SK-N-SH treated with all-trans-retinoic acid at 6 μM for 48 hours (cell line): ENCODE measurements around the gene SCARB2.

Experiments used
- ATAC-seq: fragments of 200-7000 bp; cut with Tn5 transposase; 3 replicates; pipeline ENCODE4 v1.9.1; 2020; ENCODE audit warnings: mild to moderate bottlenecking, moderate library complexity
- ARNTL ChIP-seq: fragments of 450-650 bp; formaldehyde crosslinking; IDR thresholded peaks from 2 replicates; pipeline ENCODE4 v1.5.0; 2020; ENCODE audit warnings: low read depth, mild to moderate bottlenecking, moderate library complexity, borderline replicate concordance
- BACH2 ChIP-seq: fragments of 250-450 bp; sonication (Bioruptor Pico); IDR thresholded peaks from 2 replicates; pipeline ENCODE4 v1.9.0; 2021; ENCODE audit warnings: mild to moderate bottlenecking, borderline replicate concordance
- CREB5 ChIP-seq: fragments of 250-450 bp; sonication (Bioruptor Pico); IDR thresholded peaks from 2 replicates; pipeline ENCODE4 v1.5.1; 2020; ENCODE audit warnings: low read depth, mild to moderate bottlenecking, moderate library complexity
- CSDC2 ChIP-seq: fragments of 250-450 bp; sonication (Bioruptor Pico); IDR thresholded peaks from 2 replicates; pipeline ENCODE4 v1.5.0; 2020; ENCODE audit warnings: mild to moderate bottlenecking, moderate library complexity
- ESRRG ChIP-seq: fragments of 250-450 bp; sonication (Bioruptor Pico); IDR thresholded peaks from 2 replicates; pipeline ENCODE4 v1.6.1; 2021; ENCODE audit warnings: mild to moderate bottlenecking
- GLIS3 ChIP-seq: fragments of 250-450 bp; sonication (Bioruptor Pico); IDR thresholded peaks from 2 replicates; pipeline ENCODE4 v1.5.0; 2020; ENCODE audit warnings: mild to moderate bottlenecking, moderate library complexity
- ISL1 ChIP-seq: fragments of 250-450 bp; sonication (Bioruptor Pico); IDR thresholded peaks from 2 replicates; pipeline ENCODE4 v2.1.2; 2022; ENCODE audit warnings: mild to moderate bottlenecking, moderate library complexity
- OSR1 ChIP-seq: fragments of 250-450 bp; sonication (Bioruptor Pico); IDR thresholded peaks from 2 replicates; pipeline ENCODE4 v1.8.0; 2022; ENCODE audit warnings: moderate library complexity, mild to moderate bottlenecking, inconsistent platforms
- POU6F1 ChIP-seq: fragments of 250-450 bp; sonication (Bioruptor Pico); IDR thresholded peaks from 2 replicates; pipeline ENCODE4 v1.8.0; 2021; ENCODE audit warnings: low read depth, mild to moderate bottlenecking, moderate library complexity, borderline replicate concordance
- PPARA ChIP-seq: fragments of 250-450 bp; sonication (Bioruptor Pico); IDR thresholded peaks from 2 replicates; pipeline ENCODE4 v1.5.0; 2020; ENCODE audit warnings: mild to moderate bottlenecking, borderline replicate concordance
- SNAI2 ChIP-seq: fragments of 250-450 bp; sonication (Bioruptor Pico); IDR thresholded peaks from 2 replicates; pipeline ENCODE4 v1.5.0; 2020; ENCODE audit warnings: mild to moderate bottlenecking, moderate library complexity
- TCF4 ChIP-seq: fragments of 250-450 bp; sonication (Bioruptor Pico); IDR thresholded peaks from 2 replicates; pipeline ENCODE4 v1.8.0; 2021; ENCODE audit warnings: mild to moderate bottlenecking, moderate library complexity, borderline replicate concordance
- TOX ChIP-seq: fragments of 250-450 bp; sonication (Bioruptor Pico); IDR thresholded peaks from 2 replicates; pipeline ENCODE4 v1.8.0; 2021; ENCODE audit warnings: mild to moderate bottlenecking, moderate library complexity, borderline replicate concordance
- ZFP3 ChIP-seq: fragments of 250-450 bp; sonication (Bioruptor Pico); IDR thresholded peaks from 2 replicates; pipeline ENCODE4 v1.5.0; 2020; ENCODE audit warnings: mild to moderate bottlenecking, moderate library complexity
- ZFP30 ChIP-seq: fragments of 450-650 bp; formaldehyde crosslinking; IDR thresholded peaks from 2 replicates; pipeline ENCODE4 v1.5.0; 2022; ENCODE audit warnings: mild to moderate bottlenecking, moderate library complexity
- ZNF565 ChIP-seq: fragments of 450-650 bp; formaldehyde crosslinking; conservative IDR thresholded peaks from 2 replicates; pipeline ENCODE4 v1.5.0; 2020; ENCODE audit warnings: low read depth, mild to moderate bottlenecking, moderate library complexity
- ZNF70 ChIP-seq: fragments of 450-650 bp; formaldehyde crosslinking; IDR thresholded peaks from 2 replicates; pipeline ENCODE4 v1.5.0; 2020; ENCODE audit warnings: mild to moderate bottlenecking, moderate library complexity
- ZNF8 ChIP-seq: fragments of 450-650 bp; formaldehyde crosslinking; IDR thresholded peaks from 2 replicates; pipeline ENCODE4 v1.5.0; 2020; ENCODE audit warnings: mild to moderate bottlenecking, moderate library complexity
- TF ChIP-seq, protein P1 (sequence below): fragments of 250-450 bp; sonication (Bioruptor Pico); IDR thresholded peaks from 2 replicates; pipeline ENCODE4 v1.5.1; 2021; ENCODE audit warnings: mild to moderate bottlenecking, moderate library complexity
- TF ChIP-seq, protein P2 (sequence below): fragments of 250-450 bp; sonication (Bioruptor Pico); IDR thresholded peaks from 2 replicates; pipeline ENCODE4 v1.5.0; 2020; ENCODE audit warnings: mild to moderate bottlenecking, moderate library complexity
- TF ChIP-seq, protein P3 (sequence below): fragments of 250-450 bp; sonication (Bioruptor Pico); IDR thresholded peaks from 2 replicates; pipeline ENCODE4 v1.8.0; 2020; ENCODE audit warnings: mild to moderate bottlenecking, moderate library complexity, borderline replicate concordance

The SCARB2 gene

GRCh38 chr4:76233529-76233928 lies 19.9 kb upstream of the SCARB2 start:
- ATAC-seq = peak; percentile 78
- TF ChIP-seq TCF4 (CRISPR knock-in tag) (no peak), GLIS3 (no peak), ZFP30 (CRISPR knock-in tag) (no peak), ZNF8 (CRISPR knock-in tag) (no peak), CREB5 (no peak), ZFP3 (CRISPR knock-in tag) (no peak), CSDC2 (CRISPR knock-in tag) (no peak), ISL1 (CRISPR knock-in tag) (no peak), ARNTL (CRISPR knock-in tag) (no peak), TOX (CRISPR knock-in tag) (no peak), PPARA (CRISPR knock-in tag) (no peak), POU6F1 (CRISPR knock-in tag) (no peak), ZNF565 (CRISPR knock-in tag) (no peak)
- TF ChIP-seq, protein P1, sequence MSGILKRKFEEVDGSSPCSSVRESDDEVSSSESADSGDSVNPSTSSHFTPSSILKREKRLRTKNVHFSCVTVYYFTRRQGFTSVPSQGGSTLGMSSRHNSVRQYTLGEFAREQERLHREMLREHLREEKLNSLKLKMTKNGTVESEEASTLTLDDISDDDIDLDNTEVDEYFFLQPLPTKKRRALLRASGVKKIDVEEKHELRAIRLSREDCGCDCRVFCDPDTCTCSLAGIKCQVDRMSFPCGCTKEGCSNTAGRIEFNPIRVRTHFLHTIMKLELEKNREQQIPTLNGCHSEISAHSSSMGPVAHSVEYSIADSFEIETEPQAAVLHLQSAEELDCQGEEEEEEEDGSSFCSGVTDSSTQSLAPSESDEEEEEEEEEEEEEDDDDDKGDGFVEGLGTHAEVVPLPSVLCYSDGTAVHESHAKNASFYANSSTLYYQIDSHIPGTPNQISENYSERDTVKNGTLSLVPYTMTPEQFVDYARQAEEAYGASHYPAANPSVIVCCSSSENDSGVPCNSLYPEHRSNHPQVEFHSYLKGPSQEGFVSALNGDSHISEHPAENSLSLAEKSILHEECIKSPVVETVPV (CRISPR knock-in tag) = no peak
- TF ChIP-seq, all 23 proteins: peak for 0

DNA sequence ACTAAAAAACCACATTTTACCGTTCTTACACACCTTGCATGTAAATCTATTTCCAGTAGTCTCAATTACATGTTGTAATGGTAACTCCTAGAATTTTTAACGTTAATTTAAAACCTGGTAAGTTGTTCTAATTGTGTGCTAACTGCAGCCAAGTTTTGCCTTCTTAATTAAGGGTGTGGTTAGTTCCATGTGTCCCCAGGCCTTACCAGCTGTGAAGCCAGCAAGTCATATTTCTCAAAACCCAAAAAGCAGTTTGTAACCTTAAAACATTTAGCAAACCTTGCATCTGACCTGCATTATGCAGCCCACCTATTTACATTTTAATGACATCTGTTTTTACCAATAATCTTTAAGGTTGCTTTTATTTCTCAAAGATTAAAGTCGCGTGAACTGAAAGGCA lies 19.5 kb upstream of the SCARB2 start:
- ATAC-seq = no peak
- TF ChIP-seq PPARA (CRISPR knock-in tag) (no peak), SNAI2 (CRISPR knock-in tag) (no peak), BACH2 (no peak)
- TF ChIP-seq, protein P2, sequence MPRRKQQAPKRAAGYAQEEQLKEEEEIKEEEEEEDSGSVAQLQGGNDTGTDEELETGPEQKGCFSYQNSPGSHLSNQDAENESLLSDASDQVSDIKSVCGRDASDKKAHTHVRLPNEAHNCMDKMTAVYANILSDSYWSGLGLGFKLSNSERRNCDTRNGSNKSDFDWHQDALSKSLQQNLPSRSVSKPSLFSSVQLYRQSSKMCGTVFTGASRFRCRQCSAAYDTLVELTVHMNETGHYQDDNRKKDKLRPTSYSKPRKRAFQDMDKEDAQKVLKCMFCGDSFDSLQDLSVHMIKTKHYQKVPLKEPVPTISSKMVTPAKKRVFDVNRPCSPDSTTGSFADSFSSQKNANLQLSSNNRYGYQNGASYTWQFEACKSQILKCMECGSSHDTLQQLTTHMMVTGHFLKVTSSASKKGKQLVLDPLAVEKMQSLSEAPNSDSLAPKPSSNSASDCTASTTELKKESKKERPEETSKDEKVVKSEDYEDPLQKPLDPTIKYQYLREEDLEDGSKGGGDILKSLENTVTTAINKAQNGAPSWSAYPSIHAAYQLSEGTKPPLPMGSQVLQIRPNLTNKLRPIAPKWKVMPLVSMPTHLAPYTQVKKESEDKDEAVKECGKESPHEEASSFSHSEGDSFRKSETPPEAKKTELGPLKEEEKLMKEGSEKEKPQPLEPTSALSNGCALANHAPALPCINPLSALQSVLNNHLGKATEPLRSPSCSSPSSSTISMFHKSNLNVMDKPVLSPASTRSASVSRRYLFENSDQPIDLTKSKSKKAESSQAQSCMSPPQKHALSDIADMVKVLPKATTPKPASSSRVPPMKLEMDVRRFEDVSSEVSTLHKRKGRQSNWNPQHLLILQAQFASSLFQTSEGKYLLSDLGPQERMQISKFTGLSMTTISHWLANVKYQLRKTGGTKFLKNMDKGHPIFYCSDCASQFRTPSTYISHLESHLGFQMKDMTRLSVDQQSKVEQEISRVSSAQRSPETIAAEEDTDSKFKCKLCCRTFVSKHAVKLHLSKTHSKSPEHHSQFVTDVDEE = no peak

GRCh38 chr4:76232681-76233080 lies 19.1 kb upstream of the SCARB2 start:
- no peak for ATAC-seq
- TF ChIP-seq ISL1 (CRISPR knock-in tag) (no peak), BACH2 (no peak), TCF4 (CRISPR knock-in tag) (no peak), CSDC2 (CRISPR knock-in tag) (no peak), SNAI2 (CRISPR knock-in tag) (no peak), ZNF8 (CRISPR knock-in tag) (no peak), POU6F1 (CRISPR knock-in tag) (no peak), PPARA (CRISPR knock-in tag) (no peak), ZFP3 (CRISPR knock-in tag) (no peak), ESRRG (no peak), TOX (CRISPR knock-in tag) (no peak), ZNF565 (CRISPR knock-in tag) (no peak), ZNF70 (CRISPR knock-in tag) (no peak), ZFP30 (CRISPR knock-in tag) (no peak), OSR1 (CRISPR knock-in tag) (no peak), CREB5 (no peak)
- TF ChIP-seq, protein P2 = no peak
- TF ChIP-seq, protein P3, sequence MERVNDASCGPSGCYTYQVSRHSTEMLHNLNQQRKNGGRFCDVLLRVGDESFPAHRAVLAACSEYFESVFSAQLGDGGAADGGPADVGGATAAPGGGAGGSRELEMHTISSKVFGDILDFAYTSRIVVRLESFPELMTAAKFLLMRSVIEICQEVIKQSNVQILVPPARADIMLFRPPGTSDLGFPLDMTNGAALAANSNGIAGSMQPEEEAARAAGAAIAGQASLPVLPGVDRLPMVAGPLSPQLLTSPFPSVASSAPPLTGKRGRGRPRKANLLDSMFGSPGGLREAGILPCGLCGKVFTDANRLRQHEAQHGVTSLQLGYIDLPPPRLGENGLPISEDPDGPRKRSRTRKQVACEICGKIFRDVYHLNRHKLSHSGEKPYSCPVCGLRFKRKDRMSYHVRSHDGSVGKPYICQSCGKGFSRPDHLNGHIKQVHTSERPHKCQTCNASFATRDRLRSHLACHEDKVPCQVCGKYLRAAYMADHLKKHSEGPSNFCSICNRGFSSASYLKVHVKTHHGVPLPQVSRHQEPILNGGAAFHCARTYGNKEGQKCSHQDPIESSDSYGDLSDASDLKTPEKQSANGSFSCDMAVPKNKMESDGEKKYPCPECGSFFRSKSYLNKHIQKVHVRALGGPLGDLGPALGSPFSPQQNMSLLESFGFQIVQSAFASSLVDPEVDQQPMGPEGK (CRISPR knock-in tag) = no peak
